ENCODE data around the gene TMEM175. TPM values are rescaled to one million over a fixed set of nuclear protein-coding genes. Genes with fewer than 3 reads are reported as not detected.

The TMEM175 gene
- total RNA-seq, 1 donor: 13.8 TPM

DNA sequence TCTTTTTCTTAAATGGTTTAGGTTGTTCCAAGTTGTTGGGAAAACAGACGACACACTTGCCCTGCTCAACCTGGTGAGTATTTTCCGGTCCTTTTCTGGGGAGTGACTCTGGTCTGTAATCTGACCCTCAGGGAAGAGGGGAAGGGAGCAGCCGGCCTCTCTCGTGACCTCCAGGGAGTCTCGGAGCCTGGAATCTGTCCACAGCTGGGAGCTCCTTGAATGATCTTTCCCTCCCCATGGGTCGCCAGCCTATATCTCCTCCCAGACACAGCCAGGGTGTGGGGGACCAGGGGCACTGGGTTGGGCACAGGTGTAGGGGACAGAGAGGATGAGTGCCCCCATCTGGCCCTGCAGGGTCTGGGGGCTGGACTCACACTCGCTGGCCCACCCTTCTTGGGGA lies 18.9 kb downstream of the TMEM175 start:
- no peak overlapping the region for H3K4me3 ChIP-seq (ENCODE audit: low read depth, low read length)
- DNase-seq (ENCODE audit: low read depth): no peak
- TF ChIP-seq, protein P1, sequence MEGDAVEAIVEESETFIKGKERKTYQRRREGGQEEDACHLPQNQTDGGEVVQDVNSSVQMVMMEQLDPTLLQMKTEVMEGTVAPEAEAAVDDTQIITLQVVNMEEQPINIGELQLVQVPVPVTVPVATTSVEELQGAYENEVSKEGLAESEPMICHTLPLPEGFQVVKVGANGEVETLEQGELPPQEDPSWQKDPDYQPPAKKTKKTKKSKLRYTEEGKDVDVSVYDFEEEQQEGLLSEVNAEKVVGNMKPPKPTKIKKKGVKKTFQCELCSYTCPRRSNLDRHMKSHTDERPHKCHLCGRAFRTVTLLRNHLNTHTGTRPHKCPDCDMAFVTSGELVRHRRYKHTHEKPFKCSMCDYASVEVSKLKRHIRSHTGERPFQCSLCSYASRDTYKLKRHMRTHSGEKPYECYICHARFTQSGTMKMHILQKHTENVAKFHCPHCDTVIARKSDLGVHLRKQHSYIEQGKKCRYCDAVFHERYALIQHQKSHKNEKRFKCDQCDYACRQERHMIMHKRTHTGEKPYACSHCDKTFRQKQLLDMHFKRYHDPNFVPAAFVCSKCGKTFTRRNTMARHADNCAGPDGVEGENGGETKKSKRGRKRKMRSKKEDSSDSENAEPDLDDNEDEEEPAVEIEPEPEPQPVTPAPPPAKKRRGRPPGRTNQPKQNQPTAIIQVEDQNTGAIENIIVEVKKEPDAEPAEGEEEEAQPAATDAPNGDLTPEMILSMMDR (IDR thresholded peaks at IDR 0.05; ENCODE audit: insufficient read depth, low read length): no peak

DNA sequence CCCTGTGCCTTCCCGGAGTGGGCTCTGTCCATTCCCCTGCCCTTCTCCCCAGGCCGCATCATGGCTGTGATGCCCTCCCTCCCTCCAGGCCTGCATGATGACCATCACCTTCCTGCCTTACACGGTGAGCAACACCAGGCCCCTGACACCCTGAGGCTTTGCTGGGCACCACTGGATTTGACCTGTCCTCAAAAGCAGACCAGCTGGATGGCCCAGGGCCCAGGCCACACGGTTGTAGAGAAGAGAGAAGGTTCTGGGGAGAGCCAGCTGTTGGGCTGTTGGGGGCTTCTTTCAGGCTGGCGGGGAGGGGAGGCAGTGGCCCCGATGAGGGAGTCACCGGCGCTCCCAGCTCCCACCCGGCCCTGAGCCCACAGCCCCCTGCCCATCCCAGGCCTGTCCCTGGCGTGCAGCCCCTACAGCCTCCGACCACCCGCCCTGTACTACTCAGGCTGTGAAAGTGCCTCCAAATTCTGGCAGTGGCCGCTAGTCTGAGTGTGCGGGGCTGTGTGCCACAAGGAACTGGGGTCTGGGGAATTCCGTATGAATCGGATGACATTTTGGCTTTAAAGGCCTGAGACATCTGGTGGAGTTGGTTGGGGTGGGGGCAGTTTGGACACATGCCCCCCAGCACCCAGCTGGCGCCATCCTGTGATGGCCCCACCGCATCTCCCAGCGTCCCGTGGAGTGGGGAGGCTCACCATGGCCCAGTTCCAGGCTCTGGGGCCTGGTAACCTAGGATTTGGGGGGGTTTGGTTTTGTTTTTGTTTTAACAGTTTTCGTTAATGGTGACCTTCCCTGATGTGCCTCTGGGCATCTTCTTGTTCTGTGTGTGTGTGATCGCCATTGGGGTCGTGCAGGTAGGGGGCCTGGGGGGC lies 19.6 kb downstream of the TMEM175 start:
- H3K4me3 ChIP-seq (ENCODE audit: low read depth, low read length): no peak overlapping the region
- TF ChIP-seq, protein P1 (IDR thresholded peaks at IDR 0.05; ENCODE audit: insufficient read depth, low read length): no peak
- DNase-seq (ENCODE audit: low read depth): no peak

DNA sequence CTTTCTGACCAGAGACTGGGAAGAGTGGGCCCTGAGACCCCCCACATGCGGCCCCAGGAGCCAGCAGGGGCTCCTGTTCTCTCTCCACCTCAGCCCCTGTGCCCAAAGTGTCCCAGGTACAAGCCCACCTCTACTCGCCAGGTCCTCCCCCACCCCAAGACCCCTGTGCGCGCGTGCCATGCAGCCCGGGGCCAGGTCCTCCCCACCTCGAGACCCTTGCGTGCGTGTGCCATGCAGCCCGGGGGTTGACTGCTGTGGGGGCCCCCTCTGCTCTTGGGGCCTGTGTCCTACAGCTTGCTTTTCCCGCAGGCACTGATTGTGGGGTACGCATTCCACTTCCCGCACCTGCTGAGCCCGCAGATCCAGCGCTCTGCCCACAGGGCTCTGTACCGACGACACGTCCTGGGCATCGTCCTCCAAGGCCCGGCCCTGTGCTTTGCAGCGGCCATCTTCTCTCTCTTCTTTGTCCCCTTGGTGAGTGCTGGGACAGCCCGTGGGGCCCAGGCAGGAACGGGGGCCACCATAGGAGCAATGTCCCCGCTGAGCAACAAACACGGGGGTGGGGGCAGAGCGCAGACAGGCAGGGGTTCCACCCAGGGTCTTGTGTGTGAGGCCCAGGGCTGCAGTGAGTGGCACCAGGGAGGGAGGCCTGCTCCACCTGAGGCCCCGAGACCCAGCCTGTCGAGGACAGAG lies 20.8 kb downstream of the TMEM175 start:
- TF ChIP-seq, protein P1 (IDR thresholded peaks at IDR 0.05; ENCODE audit: insufficient read depth, low read length): no peak
- DNase-seq (ENCODE audit: low read depth): no peak
- H3K4me3 ChIP-seq (ENCODE audit: low read depth, low read length): no peak overlapping the region

DNA sequence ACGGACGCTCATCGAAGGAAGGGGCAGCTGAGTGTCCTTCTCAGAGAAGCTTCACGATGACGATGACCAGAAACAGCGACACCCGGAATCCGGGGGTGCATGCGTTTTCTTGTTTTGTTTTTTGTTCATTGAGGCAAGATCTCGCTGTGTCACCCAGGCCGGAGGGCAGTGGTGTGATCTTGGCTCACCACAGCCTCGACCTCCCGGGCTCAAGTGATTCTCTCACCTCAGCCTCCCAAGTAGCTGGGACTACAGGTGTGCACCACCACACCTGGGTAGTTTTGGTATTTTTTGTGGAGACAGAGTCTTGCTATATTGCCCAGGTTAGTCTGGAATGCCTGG lies 21.3 kb downstream of the TMEM175 start:
- TF ChIP-seq, protein P1 (IDR thresholded peaks at IDR 0.05; ENCODE audit: insufficient read depth, low read length): no peak
- no peak for DNase-seq (ENCODE audit: low read depth)
- H3K4me3 ChIP-seq (ENCODE audit: low read depth, low read length): no peak overlapping the region

- no peak for DNase-seq (ENCODE audit: low read depth)
- TF ChIP-seq, protein P1 (IDR thresholded peaks at IDR 0.05; ENCODE audit: insufficient read depth, low read length): no peak
- H3K4me3 ChIP-seq (ENCODE audit: low read depth, low read length): no peak overlapping the region
These were observed 22.2 kb downstream of the TMEM175 start for GRCh38 chr4:954211-955020.

- no peak for DNase-seq (ENCODE audit: low read depth)
- H3K4me3 ChIP-seq (ENCODE audit: low read depth, low read length): no peak overlapping the region
- TF ChIP-seq, protein P1 (IDR thresholded peaks at IDR 0.05; ENCODE audit: insufficient read depth, low read length): no peak
These were observed 23.1 kb downstream of the TMEM175 start for GRCh38 chr4:955161-955921.

Measured in fibroblast of the aortic adventitia (primary cell).